Measurements from ENCODE around the gene EN2.
"Not testable (repeated sequence)": the region's sequence is repeated elsewhere in the genome, so short reads cannot be mapped to it uniquely, and the experiment has no call there.

Gene EN2

GRCh38 chr7:155425887-155426286, 32.0 kb upstream of the EN2 start:
- no peak for DNase-seq (ENCODE audit: low read depth)

GRCh38 chr7:155426543-155427410, 31.2 kb upstream of the EN2 start:
- DNase-seq (ENCODE audit: low read depth): no peak

GRCh38 chr7:155427411-155428038, 30.4 kb upstream of the EN2 start:
- DNase-seq (ENCODE audit: low read depth): no peak

GRCh38 chr7:155428171-155428834, 29.6 kb upstream of the EN2 start:
- DNase-seq (ENCODE audit: low read depth): no peak

GRCh38 chr7:155429651-155430050, 28.3 kb upstream of the EN2 start:
- no peak for DNase-seq (ENCODE audit: low read depth)

- DNase-seq (ENCODE audit: low read depth): no peak
These were observed 27.3 kb upstream of the EN2 start for GRCh38 chr7:155430606-155431005.

- DNase-seq (ENCODE audit: low read depth): no peak
These were observed 26.7 kb upstream of the EN2 start for GRCh38 chr7:155431231-155431630.

- no peak for DNase-seq (ENCODE audit: low read depth)
These were observed 26.2 kb upstream of the EN2 start for GRCh38 chr7:155431711-155432110.

GRCh38 chr7:155435110-155435509, 22.8 kb upstream of the EN2 start:
- no peak for DNase-seq (ENCODE audit: low read depth)

- DNase-seq (ENCODE audit: low read depth): no peak
These were observed 20.1 kb upstream of the EN2 start for GRCh38 chr7:155437836-155438235.

GRCh38 chr7:155438777-155439176, 19.2 kb upstream of the EN2 start:
- no peak for DNase-seq (ENCODE audit: low read depth)

GRCh38 chr7:155439311-155440017, 18.5 kb upstream of the EN2 start:
- no peak for DNase-seq (ENCODE audit: low read depth)

- DNase-seq (ENCODE audit: low read depth): no peak
These were observed 17.9 kb upstream of the EN2 start for GRCh38 chr7:155440018-155440410.

- DNase-seq (ENCODE audit: low read depth): no peak
These were observed 16.1 kb upstream of the EN2 start for GRCh38 chr7:155441856-155442255.

- DNase-seq (ENCODE audit: low read depth): no peak
These were observed 13.2 kb upstream of the EN2 start for GRCh38 chr7:155444746-155445145.

- not testable (repeated sequence) for DNase-seq (ENCODE audit: low read depth)
These were observed 12.3 kb upstream of the EN2 start for GRCh38 chr7:155445606-155446005.

GRCh38 chr7:155447603-155448002, 10.3 kb upstream of the EN2 start:
- no peak for DNase-seq (ENCODE audit: low read depth)

GRCh38 chr7:155448632-155449007, 9.3 kb upstream of the EN2 start:
- DNase-seq (ENCODE audit: low read depth): no peak

GRCh38 chr7:155449008-155449868, 8.7 kb upstream of the EN2 start:
- no peak for DNase-seq (ENCODE audit: low read depth)

- no peak for DNase-seq (ENCODE audit: low read depth)
These were observed 7.9 kb upstream of the EN2 start for GRCh38 chr7:155449869-155450557.

- DNase-seq (ENCODE audit: low read depth): no peak
These were observed 7.4 kb upstream of the EN2 start for GRCh38 chr7:155450558-155450969.

Measured in fibroblast of the conjunctiva (primary cell).